Astrocyte of the hippocampus (primary cell): ENCODE results near the gene LARP6.
"Not testable (repeated sequence)": the region's sequence is repeated elsewhere in the genome, so short reads cannot be mapped to it uniquely, and the experiment has no call there.

Source experiments
- DNase-seq: peaks from one replicate; pipeline ENCODE4 v3.0.0; 2011; ENCODE audit warnings: low read depth, low spot score

Gene LARP6

DNA sequence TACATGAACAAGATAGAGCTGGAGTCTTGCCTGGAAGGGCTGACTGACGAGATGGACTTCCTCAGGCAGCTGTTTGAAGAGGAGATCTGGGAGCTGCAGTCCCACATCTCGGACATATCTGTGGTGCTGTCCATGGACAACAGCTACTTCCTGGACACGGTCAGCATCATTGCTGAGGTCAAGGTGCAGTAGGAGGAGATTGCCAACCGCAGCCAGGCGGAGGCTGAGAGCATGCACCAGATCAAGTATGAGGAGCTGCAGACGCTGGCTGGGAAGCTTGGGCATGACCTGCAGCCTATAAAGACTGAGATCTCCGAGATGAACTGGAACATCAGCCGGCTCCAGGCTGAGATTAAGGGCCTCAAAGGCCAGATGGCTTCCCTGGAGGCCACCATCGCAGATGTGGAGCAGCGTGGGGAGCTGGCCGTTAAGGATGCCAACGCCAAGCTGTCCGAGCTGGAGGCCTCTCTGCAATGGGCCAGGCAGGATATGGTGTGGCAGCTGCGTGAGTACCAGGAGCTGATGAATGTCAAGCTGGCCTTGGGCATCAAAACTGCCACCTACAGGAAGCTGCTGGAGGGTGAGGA, 5.5 kb upstream of the LARP6 start:
- no peak for DNase-seq

DNA sequence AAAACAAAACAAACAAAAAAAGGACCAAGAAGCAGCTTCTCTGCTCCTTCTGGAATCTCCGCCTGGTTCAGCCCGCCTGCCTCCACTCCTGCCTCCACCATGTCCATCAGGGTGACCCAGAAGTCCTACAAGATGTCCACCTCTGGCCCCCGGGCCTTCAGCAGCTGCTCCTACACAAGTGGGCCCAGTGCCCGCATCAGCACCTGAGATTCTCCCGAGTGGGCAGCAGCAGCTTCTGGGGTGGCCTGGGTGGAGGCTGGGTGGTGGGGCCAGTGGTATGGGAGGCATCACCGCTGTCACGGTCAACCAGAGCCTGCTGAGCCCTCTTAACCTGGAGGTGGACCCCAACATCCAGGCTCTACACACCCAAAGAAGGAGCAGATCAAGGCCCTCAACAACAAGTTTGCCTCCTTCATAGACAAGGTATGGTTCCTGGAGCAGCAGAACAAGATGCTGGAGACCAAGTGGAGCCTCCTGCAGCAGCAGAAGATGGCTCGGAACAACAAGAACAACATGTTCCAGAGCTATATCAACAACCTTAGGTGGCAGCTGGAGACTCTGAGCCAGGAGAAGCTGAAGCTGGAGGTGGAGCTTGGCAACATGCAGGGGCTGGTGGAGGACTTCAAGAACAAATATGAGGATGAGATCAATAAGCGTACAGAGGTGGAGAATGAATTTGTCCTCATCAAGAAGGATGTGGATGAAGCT, 4.8 kb upstream of the LARP6 start:
- not testable (repeated sequence) for DNase-seq

DNA sequence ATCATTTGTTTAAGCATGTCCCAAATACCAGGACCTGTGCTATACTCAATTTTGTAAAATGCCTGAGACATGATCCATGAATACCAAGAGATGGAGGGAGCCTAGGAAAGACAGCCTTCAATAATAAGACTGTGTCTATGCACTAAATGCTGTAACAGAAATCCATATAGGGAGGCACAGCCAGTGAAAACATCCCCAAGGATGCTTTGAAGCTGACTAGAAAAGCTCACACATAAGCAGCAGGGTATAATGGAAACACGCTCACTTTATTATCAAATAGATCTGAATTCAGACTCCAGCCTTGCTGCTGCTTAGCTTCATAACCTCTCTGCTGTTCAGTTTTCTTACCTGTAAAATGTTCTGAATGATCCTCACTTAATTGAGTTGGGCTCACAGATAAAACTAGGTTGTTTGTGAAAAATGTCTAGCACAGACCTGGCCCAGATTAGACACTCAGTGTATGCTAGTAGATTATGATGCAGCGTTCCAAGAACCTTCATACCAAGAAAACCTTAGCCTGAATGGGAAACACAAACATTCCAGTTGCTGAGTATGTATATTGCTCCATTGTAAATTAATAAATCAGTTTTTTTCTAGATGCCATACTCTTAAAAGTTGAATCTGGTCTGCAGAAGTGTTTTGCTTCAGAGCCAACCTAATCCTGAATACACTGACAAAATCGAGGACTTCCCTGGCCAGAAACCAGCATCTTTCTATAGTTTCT, 3.8 kb upstream of the LARP6 start:
- no peak for DNase-seq

DNA sequence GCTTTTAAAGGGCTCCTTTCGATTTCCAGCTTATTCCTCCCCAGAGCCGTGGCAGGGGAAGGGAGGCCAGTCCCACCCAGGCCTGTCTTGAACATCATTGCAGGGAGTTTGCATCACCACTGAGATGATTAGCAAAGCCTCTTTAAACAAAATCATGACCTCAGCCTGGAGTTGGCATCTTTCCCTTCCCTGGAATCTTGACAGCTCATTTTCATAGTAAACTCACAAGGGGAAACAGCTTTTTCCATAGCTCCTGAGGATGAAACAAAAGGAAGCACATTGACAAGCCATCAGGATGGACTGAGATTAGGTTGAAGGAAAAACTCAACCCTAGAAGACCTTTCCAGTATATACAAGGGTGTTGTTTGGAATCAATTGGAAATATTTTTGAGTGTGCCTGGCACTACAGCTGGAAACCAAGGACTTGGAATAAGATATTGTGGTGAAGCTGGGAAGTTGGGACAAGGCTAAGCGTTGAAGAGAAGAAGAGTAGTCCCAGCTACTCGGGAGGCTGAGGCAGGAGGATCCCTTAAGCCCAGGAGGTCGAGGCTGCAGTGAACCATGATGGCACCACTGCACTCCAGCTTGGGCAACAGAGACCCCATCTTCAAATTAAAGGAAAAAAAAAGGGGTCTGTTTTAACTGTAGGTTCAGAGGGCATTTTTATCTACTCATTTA, 3.1 kb upstream of the LARP6 start:
- peak; percentile 94 for DNase-seq

DNA sequence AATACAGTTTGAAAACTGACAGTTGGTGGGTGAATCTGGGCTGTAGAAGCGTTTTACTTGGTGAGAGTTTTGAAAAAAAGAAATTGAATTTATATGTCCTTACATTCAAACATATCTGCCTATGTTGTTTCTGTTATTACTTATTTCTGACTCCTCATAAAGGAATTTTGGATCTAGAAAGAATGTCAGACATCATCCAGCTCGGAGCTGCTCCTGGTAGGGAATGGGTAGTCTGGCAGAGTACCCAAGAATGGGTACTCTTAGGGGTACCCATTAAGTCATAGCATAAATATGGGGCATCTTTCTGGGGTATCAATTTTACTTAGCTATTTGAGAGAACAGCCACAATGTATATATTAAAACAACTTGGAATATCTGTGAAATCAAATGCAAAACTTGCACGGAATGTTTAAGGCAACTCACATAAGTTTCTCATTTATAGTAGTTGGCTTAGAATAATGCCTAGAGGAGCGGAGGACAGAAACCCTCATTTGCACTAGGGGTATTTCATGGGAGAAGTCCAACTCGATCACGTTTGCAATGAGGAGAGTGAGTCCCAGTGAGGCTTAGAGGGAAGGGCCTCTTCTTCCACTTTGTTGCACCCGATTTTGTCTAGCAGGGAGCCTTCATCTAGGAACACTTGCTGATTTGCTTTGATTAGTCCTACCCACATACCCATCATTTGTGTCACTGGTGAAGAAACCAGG, 2.4 kb upstream of the LARP6 start:
- no peak for DNase-seq

DNA sequence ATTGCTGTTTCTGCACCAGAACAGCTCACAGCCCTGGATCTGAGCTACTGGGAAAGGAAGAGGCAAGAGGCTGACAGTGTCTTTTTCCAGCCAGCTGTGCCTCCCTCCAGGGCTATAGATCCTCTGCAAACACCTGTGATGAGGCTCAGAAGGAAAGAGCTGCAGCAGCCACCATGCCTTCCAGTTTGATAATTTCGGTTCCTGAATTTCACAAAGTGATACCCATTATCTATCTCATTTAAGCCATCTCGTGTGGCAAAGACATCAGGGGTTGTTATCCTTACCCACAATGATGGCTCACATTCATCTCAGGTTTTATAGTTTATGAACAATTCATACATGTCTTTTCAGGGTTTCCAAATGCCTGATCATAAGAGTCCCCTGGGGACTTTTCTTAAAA, 1.8 kb upstream of the LARP6 start:
- DNase-seq = no peak

DNA sequence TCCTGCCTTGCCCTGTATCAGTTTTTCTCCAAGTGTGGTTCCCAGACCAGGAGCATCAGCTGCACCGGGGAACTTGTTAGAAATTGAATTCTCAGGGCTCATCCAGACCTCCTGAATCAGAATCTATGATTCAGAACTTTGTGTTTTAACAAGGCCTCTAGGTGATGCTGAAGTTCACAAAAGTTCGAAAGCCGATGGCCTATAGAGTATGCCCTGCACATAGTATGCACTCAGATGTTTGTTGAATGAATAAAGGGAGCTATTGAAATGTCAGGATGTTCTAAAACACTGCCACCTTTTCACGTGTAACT, 664 bp upstream of the LARP6 start:
- no peak for DNase-seq

DNA sequence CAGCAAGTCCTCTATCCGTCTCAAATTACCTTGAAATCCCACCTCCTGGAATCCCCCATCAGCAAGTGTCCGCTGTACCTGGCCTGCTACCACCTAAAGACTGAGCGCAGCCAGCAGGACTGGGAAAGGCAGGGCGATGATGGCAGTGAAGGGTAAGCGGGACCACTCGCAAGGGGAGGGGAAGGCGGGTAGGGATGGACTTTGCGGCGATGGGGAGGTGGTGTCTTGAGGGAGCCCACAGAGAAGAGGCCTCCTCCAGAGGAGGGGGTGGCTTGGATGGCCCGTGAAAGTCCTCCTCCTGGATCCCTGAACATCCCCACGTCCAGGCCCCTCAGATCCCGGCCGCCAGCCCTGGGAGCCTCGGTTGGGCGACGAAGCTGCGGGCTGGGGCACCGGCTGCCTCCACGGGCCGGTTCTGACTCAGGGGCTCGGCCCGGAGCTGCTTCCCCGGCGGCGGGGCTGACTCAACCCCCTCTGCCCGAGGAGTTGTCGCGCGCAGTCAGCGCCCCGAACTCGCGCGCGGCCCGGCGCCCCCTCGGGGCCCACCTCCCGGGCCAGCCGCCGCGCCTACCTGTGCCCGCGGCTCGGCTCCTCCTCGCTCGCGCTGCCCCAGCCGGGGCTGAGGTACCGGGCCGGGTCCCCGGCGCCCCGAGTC, 512 bp downstream of the LARP6 start:
- peak; percentile 75 for DNase-seq

DNA sequence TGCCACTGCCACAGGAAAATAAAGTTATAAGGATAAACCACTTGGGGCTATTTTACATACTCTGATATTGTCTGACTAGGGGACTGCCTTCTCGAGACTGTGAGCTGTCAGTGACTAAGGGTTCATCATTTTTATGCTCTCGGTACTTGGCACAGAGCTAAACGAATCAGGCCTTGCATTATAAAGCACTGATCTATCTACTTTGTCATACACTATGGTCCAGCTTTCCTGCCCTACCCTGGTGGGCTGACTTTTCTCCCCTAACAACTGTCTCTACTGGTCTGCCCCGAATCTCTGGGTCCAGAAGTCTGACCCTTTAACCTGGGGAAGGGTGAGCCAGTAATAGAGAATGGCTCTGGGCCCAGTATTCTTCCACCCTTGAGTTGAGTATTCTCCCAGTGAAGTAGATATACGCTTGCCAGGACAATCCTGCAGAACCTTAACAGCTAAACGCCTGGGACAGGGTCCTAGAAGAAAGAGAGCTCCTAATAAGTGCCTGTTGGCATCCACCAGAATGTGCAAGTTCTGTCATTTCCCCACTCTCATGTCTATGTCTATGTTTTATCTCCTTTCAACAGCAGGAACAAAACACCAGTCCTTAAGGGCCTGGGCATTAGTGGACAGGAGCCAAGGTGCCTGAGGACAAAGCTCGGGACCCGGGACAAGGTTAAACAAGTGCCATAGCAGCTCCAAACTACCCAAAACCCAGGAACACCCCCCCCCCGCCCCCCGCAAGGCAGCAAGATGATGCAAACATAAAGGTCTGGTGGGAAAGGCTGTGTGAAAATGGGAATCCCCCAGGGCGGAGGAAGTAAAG, 1.2 kb downstream of the LARP6 start:
- no peak for DNase-seq

DNA sequence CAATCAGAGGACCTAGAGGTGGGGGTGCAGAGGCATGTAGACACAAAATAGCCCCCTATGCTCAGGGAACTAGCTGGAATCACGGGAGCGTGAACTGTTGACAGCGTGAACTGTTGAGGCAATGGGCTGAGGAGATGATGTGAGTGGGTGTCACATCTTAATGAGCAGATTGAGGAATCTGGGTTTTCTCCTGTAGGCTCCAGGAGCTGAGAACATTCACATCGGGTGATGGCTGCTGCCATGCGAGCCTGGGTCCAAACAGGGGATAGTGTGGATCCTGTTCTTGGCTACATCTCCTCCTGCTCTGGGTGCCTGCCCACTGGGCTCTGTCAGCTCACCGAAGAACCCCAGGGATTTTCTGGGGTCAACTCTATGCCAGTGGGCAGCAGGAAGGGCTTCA, 2.1 kb downstream of the LARP6 start:
- no peak for DNase-seq

DNA sequence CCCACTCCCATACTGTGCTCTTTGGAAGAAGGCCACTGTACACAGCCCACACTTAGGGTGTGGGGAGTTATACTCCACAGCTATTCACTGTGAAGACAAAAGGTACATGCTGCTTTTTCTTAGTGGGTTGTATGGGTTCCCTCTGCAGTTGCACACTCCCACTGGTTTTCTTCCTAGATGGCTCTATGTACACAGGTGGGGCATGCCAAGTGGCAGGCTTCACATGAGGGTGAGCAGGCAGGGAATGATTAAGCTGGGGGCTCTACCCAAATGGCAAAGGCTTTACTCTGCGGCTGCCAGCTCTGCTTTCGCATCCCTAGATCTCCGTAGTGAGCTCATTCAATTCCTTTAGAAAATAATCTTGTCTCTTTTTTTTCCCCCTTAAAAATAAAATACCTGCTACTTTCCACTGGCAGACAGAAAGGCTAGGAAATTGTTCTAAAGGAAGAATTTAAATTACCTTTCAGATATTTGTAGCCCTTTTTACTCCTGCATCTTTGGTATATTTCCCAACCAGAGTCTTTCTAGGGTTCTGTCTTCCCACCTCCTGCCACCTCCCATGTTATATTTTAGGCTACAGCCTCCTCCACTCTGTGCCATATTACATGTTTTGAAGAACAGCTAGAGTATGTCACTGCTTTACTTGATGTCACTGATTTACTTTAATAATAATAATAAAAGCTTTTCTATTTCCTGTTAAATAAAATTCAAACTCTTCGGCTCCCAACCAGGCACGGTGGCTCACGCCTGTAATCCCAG, 8.2 kb downstream of the LARP6 start:
- no peak for DNase-seq

DNA sequence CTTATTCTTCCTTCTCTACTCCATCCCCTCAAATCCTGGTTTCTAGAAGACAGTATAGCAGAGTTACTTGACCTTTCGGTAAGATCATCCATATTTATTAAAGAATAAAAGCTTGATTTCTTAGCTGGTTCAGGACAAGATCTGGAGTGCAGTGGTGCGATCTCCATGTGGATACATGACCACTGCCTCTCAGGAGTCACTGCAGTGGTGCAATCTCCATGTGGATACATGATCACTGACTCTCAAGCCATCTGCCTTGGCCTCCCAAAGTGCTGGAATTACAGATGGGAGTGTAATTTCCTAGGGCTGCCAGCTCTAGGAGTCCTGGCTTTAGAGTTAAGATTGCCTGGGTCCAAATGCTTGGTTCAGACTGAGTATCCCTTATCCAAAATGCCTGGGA, 16.5 kb downstream of the LARP6 start:
- no peak for DNase-seq

DNA sequence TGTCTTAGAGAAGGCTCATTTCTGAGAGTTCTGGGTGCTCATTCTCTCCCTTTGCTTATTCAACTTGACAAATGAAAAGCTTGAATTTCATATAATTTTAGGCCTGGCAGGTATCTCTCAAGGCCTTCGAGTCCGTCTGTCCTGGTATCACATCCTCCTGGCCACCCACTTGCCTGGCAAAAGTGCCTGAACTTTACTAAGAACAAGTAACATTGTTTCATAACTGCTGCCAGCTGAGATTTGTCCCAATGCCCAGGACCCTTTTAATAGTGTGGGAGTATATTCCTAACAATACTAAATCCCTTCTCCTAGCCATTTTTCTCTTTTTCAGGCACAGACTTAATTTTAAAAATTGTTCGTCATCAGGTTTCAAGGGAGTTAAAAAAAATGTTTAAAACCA, 18.1 kb downstream of the LARP6 start:
- DNase-seq = no peak

DNA sequence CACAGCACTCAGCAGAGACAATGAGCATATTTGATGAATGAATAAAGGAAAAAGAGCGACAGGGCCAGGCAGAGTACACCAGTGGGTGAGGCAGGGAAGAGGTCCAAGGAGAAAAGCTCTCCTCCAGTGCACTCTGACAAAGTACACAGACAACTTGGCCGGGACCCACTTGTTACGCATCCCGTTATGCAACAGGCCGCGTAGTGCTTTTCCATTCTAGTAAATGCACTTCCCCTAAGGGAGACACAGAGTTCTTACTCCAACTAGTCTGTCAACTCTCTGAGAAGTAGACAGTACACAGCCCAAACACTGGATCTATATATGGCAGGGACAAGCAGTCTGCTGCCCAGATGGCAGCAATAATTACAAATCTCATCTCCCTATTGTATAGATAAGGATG, 18.5 kb downstream of the LARP6 start:
- no peak for DNase-seq

DNA sequence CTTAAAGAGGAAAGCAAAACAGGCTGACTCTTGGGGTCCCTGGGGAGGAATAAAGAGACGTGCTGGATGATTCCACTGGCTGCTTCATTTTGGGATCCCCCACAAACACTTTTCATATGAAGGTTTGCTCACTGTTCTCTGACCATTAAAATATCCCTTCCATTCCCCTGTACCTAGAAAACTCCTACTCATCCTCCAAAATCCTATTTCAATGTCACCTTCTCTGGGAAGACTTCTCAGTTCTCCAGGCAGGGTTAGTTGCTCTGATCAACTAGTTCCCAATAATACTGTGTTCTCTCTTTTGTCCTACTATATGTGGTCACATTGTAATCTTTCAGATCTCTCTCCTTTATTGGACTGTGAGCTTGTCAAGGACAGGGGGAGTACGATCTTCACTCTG, 19.0 kb downstream of the LARP6 start:
- DNase-seq = no peak

DNA sequence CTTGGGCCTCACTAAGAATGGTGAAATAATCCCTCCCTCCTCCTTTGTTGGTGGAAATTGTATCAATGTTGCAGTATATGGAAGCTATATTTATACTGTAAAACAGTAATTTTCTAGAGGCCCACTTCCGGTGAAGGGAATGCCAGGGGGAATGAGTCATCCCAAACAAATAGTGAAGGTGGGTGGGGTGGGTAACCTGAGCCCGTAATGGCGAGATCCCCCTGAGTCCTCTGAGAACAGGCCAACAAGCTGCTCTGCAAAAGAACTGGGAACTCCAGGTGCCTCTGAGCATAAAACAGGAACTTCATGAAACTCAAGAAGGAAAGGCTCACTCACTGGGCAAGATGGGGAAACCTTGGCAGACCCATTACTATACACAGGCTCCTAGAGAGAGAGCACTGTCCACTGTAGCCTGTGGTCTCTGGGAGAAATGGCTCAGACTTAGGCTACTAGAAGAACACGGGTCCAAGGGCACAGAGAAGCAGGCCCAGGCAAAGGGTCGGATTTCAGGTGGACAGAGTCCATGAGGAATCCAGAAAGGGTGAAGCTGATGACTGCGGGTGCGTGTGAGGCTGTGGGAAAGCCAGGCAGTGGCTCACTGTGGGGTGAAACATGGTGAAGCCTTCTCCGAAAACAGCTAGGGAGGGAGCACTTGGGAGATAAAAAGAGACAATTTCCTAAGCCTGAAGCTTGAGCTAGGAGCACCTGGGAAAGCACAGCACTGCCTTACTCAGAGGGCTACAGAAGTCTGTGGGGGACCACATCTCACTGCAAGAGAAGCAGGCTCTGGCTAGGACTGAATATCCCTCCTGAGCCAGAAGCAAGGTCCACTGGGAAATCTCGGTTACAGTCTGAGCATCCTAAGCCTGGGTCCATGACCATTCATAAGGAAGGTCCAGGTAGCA, 19.8 kb downstream of the LARP6 start:
- peak; percentile 69 for DNase-seq

DNA sequence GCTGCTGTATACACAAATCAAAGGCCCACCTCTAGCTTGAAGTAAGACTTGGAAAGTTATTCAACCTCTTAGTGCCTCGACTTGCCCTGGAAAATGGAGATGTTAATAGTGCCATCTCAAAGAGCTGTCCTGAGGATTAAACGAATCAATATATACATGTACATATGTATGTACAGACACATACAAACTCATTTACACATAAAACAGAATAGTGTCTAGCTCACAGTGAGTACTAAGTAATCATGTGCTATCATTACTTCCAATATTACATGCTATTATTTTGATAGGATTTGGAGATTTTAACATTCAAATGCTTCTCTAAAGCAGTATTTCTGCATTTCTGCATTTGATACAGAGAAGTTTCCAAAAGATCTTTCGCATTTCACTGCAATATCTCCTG, 20.5 kb downstream of the LARP6 start:
- DNase-seq = no peak

DNA sequence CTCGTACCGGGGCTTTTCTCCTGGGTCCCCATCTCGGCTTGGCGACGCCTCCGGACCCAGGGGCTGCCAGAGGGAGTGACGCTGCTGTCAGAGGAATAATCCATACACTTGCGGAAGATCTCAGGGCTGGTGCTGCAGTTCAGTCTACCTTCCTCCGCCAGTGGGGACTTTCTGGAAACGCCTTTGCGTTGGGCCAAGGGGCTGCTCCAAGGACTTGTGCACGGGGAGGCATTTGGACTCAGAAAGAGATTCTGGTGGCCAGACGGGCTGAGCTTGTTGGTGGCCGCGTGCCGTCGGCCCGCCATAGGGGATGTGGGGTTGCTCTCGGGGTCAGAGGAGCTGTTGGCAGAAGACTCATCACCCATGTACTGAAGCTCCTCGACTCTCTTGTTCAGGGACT, 21.8 kb downstream of the LARP6 start:
- no peak for DNase-seq
